CMK (cell line): ENCODE data around the gene COL6A1.

Experiments used
- DNase-seq: peaks from one replicate; pipeline ENCODE4 v3.0.0-alpha.2; 2010; ENCODE audit warnings: low read depth

COL6A1 gene

GRCh38 chr21:45982092-45982757, 655 bp downstream of the COL6A1 start:
- no peak for DNase-seq

GRCh38 chr21:45982758-45983648, 1.4 kb downstream of the COL6A1 start:
- DNase-seq = no peak

- no peak for DNase-seq
Measured at GRCh38 chr21:45983649-45983965, 2.0 kb downstream of the COL6A1 start.

GRCh38 chr21:45983981-45984551, 2.5 kb downstream of the COL6A1 start:
- no peak for DNase-seq

- no peak for DNase-seq
Measured at GRCh38 chr21:45984584-45985095, 3.1 kb downstream of the COL6A1 start.

GRCh38 chr21:45985471-45986315, 4.1 kb downstream of the COL6A1 start:
- no peak for DNase-seq

GRCh38 chr21:45986316-45987051, 4.9 kb downstream of the COL6A1 start:
- no peak for DNase-seq

- DNase-seq = no peak
Measured at GRCh38 chr21:45987121-45987711, 5.6 kb downstream of the COL6A1 start.

GRCh38 chr21:45988366-45989347, 7.1 kb downstream of the COL6A1 start:
- DNase-seq = no peak

GRCh38 chr21:45989355-45990048, 7.9 kb downstream of the COL6A1 start:
- no peak for DNase-seq

GRCh38 chr21:45990049-45990711, 8.6 kb downstream of the COL6A1 start:
- no peak for DNase-seq

GRCh38 chr21:45990741-45991605, 9.4 kb downstream of the COL6A1 start:
- DNase-seq = no peak

- no peak for DNase-seq
Measured at GRCh38 chr21:45991606-45992300, 10.2 kb downstream of the COL6A1 start.

- no peak for DNase-seq
Measured at GRCh38 chr21:45992301-45993209, 11.0 kb downstream of the COL6A1 start.

- no peak for DNase-seq
Measured at GRCh38 chr21:45993210-45994085, 11.9 kb downstream of the COL6A1 start.
